Activated naive CD8-positive, alpha-beta T cell treated with anti-CD3 and anti-CD28 coated beads, Interleukin-2, amount 10 ng/mL, durations not matched to agents 7 days and 5 days (primary cell): ENCODE measurements around the gene WTAP. TPM values are rescaled to one million over a fixed set of nuclear protein-coding genes. Genes with fewer than 3 reads are reported as not detected.
A peak's percentile ranks its signal among the peaks of the same experiment; 100 is the strongest.
"Not testable (repeated sequence)": the region's sequence is repeated elsewhere in the genome, so short reads cannot be mapped to it uniquely, and the experiment has no call there.

Experiments used
- ATAC-seq: fragments of 150-1000 bp; cut with Tn5 transposase; one replicate; pipeline ENCODE4 v1.10.0; 2021; ENCODE audit warnings: low read depth, moderate library complexity
- POLR2A ChIA-PET: fragments of 350-600 bp; sonication (Branson Sonifier 250); formaldehyde crosslinking; loops from one replicate; lab custom pipeline; 2021; ENCODE audit warnings: antibody characterized with exemption; lab: Charles Lee
- DNase-seq: peaks from one replicate; pipeline ENCODE4 v3.0.0; 2021
- H3K27ac Mint-ChIP-seq: one replicate; pipeline ENCODE4 v1.8.0; 2022; ENCODE audit warnings: mild to moderate bottlenecking, mixed read lengths
- H3K27me3 Mint-ChIP-seq: one replicate; pipeline ENCODE4 v1.8.0; 2022; ENCODE audit warnings: mild to moderate bottlenecking, moderate library complexity, mixed read lengths
- H3K36me3 Mint-ChIP-seq: one replicate; pipeline ENCODE4 v1.8.0; 2021; ENCODE audit warnings: mild to moderate bottlenecking, mixed read lengths
- H3K4me1 Mint-ChIP-seq: one replicate; pipeline ENCODE4 v1.8.0; 2021; ENCODE audit warnings: mixed read lengths
- H3K4me3 Mint-ChIP-seq: one replicate; pipeline ENCODE4 v1.8.0; 2022; ENCODE audit warnings: mild to moderate bottlenecking, moderate library complexity, mixed read lengths
- H3K9me3 Mint-ChIP-seq: one replicate; pipeline ENCODE4 v1.8.0; 2021; ENCODE audit warnings: mixed read lengths
- total RNA-seq, 2 experiments: library from RNA; stranded (reverse); gene quantifications; one replicate each; pipeline ENCODE4 v1.2.3, GENCODE V29; 2021

WTAP gene
- total RNA-seq, 2 experiments from 2014 or later = 127 to 129 TPM

- ATAC-seq (no peak), DNase-seq (no peak)
- Mint-ChIP-seq H3K27ac (no peak overlapping the region), H3K9me3 (no peaks in the 10 kb centered on the region), H3K4me3 (no peak overlapping the region), H3K4me1 (peaks cover 12% of the 10 kb centered on the region), H3K36me3 (peaks cover 35% of the 10 kb centered on the region), H3K27me3 (no peaks in the 10 kb centered on the region)
- POLR2A ChIA-PET = no interaction called here
Measured at GRCh38 chr6:159746759-159747158, 19.5 kb downstream of the WTAP start.

GRCh38 chr6:159748127-159748526 is 20.8 kb downstream of the WTAP start:
- ATAC-seq, H3K27me3 Mint-ChIP-seq, H3K4me3 Mint-ChIP-seq, H3K9me3 Mint-ChIP-seq, POLR2A ChIA-PET, H3K27ac Mint-ChIP-seq, DNase-seq: not testable (repeated sequence)
- Mint-ChIP-seq H3K36me3 (peaks cover 35% of the 10 kb centered on the region), H3K4me1 (peaks cover 12% of the 10 kb centered on the region)

- no peak for DNase-seq
- no peaks in the 10 kb centered on the region for H3K9me3 Mint-ChIP-seq
- no peaks in the 10 kb centered on the region for H3K27me3 Mint-ChIP-seq
- peaks cover 37% of the 10 kb centered on the region for H3K36me3 Mint-ChIP-seq
- peaks cover 4% of the 10 kb centered on the region for H3K4me1 Mint-ChIP-seq
- ATAC-seq = no peak
- no peak overlapping the region for H3K4me3 Mint-ChIP-seq
- POLR2A ChIA-PET = interaction anchor here (1.5 to 1.9 kb wide), 2 partner anchors 24 to 38 kb away, joined by 4 to 8 read pairs; partner anchors contain the start of genes TCP1 and WTAP
- no peak overlapping the region for H3K27ac Mint-ChIP-seq
Measured at GRCh38 chr6:159751448-159751847, 24.1 kb downstream of the WTAP start.

GRCh38 chr6:159753081-159753872 is 26.0 kb downstream of the WTAP start:
- Mint-ChIP-seq H3K4me1 (peaks cover 4% of the 10 kb centered on the region), H3K9me3 (no peaks in the 10 kb centered on the region), H3K27ac (no peak overlapping the region), H3K27me3 (no peaks in the 10 kb centered on the region), H3K4me3 (no peak overlapping the region), H3K36me3 (peaks cover 41% of the 10 kb centered on the region)
- no peak for DNase-seq
- no peak for ATAC-seq
- POLR2A ChIA-PET = interaction anchor here (0.9 kb wide), 1 partner anchor 8 kb away, joined by 4 read pairs; the partner anchor contains the start of gene ACAT2

GRCh38 chr6:159754401-159754800 is 27.1 kb downstream of the WTAP start:
- H3K27me3 Mint-ChIP-seq = no peaks in the 10 kb centered on the region
- POLR2A ChIA-PET = no interaction called here
- DNase-seq = no peak
- H3K4me1 Mint-ChIP-seq = peaks cover 8% of the 10 kb centered on the region
- no peaks in the 10 kb centered on the region for H3K9me3 Mint-ChIP-seq
- no peak overlapping the region for H3K27ac Mint-ChIP-seq
- H3K4me3 Mint-ChIP-seq = no peak overlapping the region
- peaks cover 43% of the 10 kb centered on the region for H3K36me3 Mint-ChIP-seq
- no peak for ATAC-seq

GRCh38 chr6:159754959-159755914 is 27.9 kb downstream of the WTAP start:
- DNase-seq (no peak), ATAC-seq (no peak)
- Mint-ChIP-seq H3K4me3 (no peak overlapping the region), H3K27me3 (no peaks in the 10 kb centered on the region), H3K27ac (peak overlapping the region; percentile 10), H3K36me3 (peaks cover 44% of the 10 kb centered on the region), H3K4me1 (peaks cover 13% of the 10 kb centered on the region), H3K9me3 (no peaks in the 10 kb centered on the region)
- POLR2A ChIA-PET = no interaction called here

GRCh38 chr6:159756508-159756907 is 29.2 kb downstream of the WTAP start:
- POLR2A ChIA-PET = interaction anchor here (1.7 kb wide), 1 partner anchor 33 kb away, joined by 4 read pairs; the partner anchor contains the start of gene TCP1
- Mint-ChIP-seq H3K27me3 (no peaks in the 10 kb centered on the region), H3K4me3 (no peak overlapping the region), H3K36me3 (peaks cover 44% of the 10 kb centered on the region), H3K4me1 (peaks cover 23% of the 10 kb centered on the region), H3K27ac (no peak overlapping the region), H3K9me3 (no peaks in the 10 kb centered on the region)
- ATAC-seq (no peak), DNase-seq (no peak)

GRCh38 chr6:159758031-159759001 is 31.0 kb downstream of the WTAP start:
- Mint-ChIP-seq H3K4me1 (peaks cover 27% of the 10 kb centered on the region), H3K27ac (peak overlapping the region; percentile 27), H3K4me3 (no peak overlapping the region), H3K36me3 (peaks cover 40% of the 10 kb centered on the region), H3K9me3 (no peaks in the 10 kb centered on the region), H3K27me3 (no peaks in the 10 kb centered on the region)
- DNase-seq (no peak), ATAC-seq (no peak)
- POLR2A ChIA-PET = interaction anchor here (4.7 kb wide), 1 partner anchor 32 kb away, joined by 44 read pairs; the partner anchor contains the start of genes MRPL18 and TCP1

- POLR2A ChIA-PET = interaction anchor here (4.2 to 4.7 kb wide), 2 partner anchors 30 to 32 kb away, joined by 43 to 44 read pairs; partner anchors contain the start of genes MRPL18, TCP1 and WTAP
Measured at GRCh38 chr6:159759645-159760044, 32.3 kb downstream of the WTAP start.

GRCh38 chr6:159760602-159761057 is 33.3 kb downstream of the WTAP start:
- POLR2A ChIA-PET = interaction anchor here (1.1 to 4.7 kb wide), 4 partner anchors 29 to 67 kb away, joined by 5 to 44 read pairs (median 28); partner anchors contain the start of genes MRPL18, SOD2, TCP1 and WTAP
- Mint-ChIP-seq H3K27ac (peak overlapping the region; percentile 95), H3K9me3 (no peaks in the 10 kb centered on the region), H3K4me3 (peak overlapping the region; percentile 89), H3K27me3 (no peaks in the 10 kb centered on the region), H3K4me1 (peaks cover 27% of the 10 kb centered on the region), H3K36me3 (peaks cover 31% of the 10 kb centered on the region)
- DNase-seq (no peak), ATAC-seq (no peak)

More at GRCh38 chr6:159759645-159760044, 32.3 kb downstream of the WTAP start:
- peaks cover 35% of the 10 kb centered on the region for H3K36me3 Mint-ChIP-seq
- H3K4me3 Mint-ChIP-seq = peak overlapping the region; percentile 26
- peaks cover 26% of the 10 kb centered on the region for H3K4me1 Mint-ChIP-seq
- H3K27ac Mint-ChIP-seq = peak overlapping the region; percentile 74
- H3K9me3 Mint-ChIP-seq = no peaks in the 10 kb centered on the region
- no peak for DNase-seq
- H3K27me3 Mint-ChIP-seq = no peaks in the 10 kb centered on the region
- ATAC-seq = no peak

- peaks cover 27% of the 10 kb centered on the region for H3K4me1 Mint-ChIP-seq
- no peaks in the 10 kb centered on the region for H3K27me3 Mint-ChIP-seq
- no peaks in the 10 kb centered on the region for H3K9me3 Mint-ChIP-seq
- DNase-seq (no peak), ATAC-seq (no peak)
- H3K4me3 Mint-ChIP-seq = peak overlapping the region; percentile 89
- POLR2A ChIA-PET = interaction anchor here (0.7 to 4.7 kb wide), 7 partner anchors 8 to 68 kb away, joined by 3 to 44 read pairs (median 12); partner anchors contain the start of genes MRPL18, SOD2, TCP1 and WTAP
- H3K27ac Mint-ChIP-seq = peak overlapping the region; percentile 95
- H3K36me3 Mint-ChIP-seq = peaks cover 28% of the 10 kb centered on the region
Measured at GRCh38 chr6:159761129-159761872, 34.0 kb downstream of the WTAP start.
